Activated CD8-positive, alpha-beta memory T cell treated with anti-CD3 and anti-CD28 coated beads for 1 hour (primary cell): Measurements from ENCODE around the gene TASL.
"Not testable (repeated sequence)": the region's sequence is repeated elsewhere in the genome, so short reads cannot be mapped to it uniquely, and the experiment has no call there.

ENCODE experiments used
- DNase-seq, 2 donors: peaks; one replicate each; pipeline ENCODE4 v3.0.0-alpha.2; 2020; ENCODE audit warnings: low read depth in 1 of 2; ENCODE audit errors: extremely low read depth in 1 of 2

TASL gene, protein sequence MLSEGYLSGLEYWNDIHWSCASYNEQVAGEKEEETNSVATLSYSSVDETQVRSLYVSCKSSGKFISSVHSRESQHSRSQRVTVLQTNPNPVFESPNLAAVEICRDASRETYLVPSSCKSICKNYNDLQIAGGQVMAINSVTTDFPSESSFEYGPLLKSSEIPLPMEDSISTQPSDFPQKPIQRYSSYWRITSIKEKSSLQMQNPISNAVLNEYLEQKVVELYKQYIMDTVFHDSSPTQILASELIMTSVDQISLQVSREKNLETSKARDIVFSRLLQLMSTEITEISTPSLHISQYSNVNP

DNA sequence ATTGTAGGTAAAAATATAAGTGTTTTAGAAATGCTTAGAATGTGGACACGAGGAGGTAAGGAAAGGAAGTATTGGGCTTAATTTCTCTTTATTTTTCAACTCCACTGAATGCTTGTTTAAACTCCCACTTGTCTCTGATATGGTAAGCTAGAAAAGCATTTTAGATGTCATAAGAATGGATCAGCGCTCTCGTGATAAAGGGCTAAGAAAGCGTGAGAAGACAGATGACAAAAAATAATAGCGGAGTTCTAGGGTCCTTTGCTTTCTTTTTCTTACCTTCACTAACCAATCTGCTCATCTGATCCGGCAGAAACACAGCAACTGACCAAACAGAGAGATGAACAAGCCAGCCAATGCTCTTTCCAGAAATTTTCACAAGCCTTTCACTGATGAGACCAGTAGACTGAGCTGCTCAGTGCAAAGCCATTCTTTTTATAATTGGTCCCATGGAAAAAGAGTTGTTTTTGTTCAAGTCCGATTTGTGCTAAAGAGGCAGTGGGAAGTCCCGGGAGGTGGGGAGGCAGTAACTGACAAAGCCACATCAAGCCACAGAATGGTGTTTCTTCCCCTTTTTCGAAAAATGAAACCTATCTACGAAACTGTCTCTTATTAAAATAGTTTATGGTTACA, at the start of gene TASL:
Gene TASL, minus strand, starts transcription at position 405 of the 630 bp plus-strand sequence. CDS start 17,411 bp downstream, outside the sequence.
- DNase-seq: no peak

DNA sequence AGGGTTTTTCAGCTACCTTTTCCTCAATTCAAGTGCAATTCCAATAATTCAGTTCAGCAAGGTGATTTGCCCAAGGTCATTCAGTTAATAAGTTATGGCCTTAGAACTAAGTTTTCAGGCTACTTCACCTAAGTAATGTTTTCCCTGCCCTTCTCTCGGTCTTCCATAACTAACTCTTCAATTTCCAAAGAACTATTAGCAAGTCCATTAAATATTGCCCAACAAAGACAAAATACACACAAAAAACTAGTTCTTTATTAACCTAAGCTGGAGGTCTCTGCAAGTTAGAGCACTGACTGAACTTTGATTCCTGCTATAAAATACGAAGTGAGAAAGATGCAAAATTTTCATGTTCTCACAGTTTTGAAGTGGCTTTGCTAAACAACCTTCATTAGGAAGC, 48.8 kb upstream of the TASL start:
- DNase-seq: no peak

DNA sequence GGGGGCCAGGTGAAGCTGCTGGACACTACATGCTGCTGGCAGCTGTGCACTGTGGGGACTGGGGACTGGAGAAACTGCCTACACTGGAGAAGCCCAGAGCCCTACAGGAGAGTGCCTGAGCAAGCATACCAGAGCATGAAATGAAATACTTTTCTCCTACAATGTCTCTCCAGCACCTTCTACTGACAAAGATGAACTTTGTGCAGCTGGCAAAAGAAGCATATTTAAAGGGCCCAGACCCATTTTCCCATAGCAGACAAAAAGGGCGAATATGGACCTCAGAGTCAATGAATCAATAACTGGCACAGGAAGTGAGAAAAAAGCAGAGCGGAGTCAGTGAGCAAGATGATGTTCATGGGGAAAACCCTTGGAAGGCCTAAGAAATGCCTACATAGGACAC, 44.8 kb upstream of the TASL start:
- no peak for DNase-seq

DNA sequence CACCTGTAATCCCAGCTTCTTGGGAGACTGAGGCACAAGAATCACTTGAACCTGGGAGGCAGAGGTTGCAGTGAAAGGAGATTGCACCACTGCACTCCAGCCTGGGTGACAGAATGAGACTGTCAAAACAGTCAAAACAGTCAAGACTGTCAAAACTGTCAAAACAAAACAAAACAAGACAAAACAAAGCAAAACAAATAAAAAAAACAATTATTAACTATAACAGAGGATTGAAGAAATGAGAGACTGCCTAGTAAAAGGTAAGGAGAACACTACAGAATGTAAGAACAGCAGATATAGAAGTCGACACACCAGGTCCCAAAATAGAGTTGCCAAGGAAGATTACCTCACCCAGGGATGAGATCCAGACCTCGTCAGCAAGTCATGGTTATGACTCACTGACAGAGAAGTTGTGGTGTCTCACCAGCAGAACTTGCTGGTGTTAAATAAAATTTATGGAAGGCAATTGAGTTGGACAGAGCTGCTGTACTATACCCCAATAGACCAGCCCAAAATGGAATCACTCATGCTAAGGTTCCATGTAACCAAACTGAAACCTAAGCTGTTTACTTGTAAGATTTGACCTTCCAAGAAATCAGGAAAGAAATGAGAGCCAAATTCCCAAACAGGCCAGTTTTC, 43.5 kb upstream of the TASL start:
- DNase-seq: no peak

DNA sequence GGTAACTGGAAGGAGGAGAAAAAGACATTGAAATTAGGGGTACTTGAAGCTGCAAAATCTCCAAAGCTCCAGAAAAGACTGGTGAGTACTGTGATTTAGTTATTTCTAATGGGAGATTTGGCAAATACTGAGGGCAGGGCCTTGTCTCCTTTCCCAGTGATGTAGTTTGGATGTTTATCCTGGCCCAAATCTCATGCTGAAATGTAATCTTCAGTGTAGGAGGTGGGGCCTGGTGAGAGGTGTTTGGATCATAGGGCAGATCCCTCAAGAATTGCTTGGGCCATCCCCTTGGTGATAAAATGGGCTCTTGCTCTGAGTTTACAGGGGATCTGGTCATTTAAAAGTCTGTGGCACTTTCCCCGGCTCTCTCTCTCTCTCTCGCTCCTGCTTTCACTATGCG, 42.6 kb upstream of the TASL start:
- DNase-seq: no peak

DNA sequence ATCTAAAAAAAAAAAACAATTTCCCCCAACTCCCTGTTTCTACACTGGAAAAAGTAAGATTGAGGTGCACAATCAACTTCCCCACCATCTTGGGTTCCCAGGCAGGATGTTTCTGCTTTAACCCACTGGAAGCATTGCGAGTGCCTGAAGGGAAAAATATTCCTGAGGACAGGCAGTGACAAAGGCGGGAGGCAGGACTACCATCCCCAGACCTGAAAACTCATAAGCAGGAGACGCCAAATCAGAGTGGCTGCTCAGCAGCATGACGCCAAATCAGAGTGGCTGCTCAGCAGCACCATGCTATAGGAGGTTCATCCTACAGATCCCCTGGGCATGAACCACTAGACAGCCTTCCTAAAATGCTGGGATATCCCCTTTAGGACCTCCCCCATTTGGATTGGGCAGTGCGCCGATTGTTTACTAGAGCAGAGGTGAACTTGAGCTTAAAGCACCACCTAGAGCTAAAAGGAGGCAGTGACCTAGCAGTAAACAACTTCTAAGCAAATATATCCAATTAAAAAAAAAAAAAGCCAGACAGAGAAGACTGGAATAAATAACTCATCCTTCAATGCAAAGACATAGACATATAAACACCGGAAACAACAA, 40.7 kb upstream of the TASL start:
- DNase-seq: no peak

DNA sequence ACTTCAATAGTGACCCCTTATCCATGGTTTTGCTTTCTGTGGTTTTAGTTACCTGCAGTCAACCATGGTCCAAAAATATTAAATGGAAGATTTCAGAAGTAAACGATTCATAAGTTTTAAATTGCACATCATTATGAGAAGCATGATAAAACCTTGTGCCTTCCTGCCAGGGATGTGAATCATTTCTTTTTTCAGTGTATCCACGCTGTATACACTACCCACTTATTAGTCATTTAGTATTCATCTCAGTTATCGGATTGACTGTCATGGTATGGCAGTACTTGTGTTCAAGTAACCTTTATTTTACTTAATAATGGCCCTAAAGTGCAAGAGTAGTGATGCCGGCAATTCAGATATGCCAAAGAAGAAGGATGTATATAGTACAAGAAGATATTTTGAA, 37.7 kb upstream of the TASL start:
- no peak for DNase-seq

DNA sequence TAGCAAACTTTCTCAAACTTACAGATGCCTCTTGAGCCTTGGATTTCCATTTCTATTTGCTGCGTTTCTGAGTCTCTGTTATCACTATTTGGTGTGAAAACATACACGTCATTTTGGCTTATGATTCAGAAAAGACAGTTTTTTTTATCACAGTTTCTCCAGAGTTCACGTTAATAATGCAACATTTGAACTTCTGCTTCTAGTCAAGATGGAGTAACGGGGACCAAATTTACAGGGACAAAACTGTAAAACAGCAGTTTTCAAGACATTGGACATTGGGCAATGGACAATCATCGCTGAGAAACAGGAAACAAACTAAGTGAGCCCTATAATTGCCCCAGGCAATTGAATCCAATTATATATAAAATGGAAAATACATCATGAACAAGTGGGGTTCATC, 36.2 kb upstream of the TASL start:
- no peak for DNase-seq

DNA sequence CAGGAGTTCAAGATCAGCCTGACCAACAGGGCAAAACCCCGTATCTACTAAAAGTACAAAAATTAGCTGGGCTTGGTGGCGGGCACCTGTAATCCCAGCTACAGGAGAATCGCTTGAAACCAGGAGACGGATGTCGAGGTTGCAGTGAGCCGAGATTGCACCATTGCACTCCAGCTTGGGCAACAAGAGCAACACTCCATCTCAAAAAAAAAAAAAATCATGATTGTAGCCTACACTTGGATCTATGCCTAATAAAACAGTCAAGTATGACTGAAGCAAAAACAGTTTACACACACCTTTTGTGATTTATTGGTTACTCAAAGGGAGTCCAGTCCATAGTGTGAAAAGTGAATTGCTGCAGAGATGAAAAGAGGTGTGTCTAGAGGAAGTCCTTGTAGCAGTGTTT, 34.7 kb upstream of the TASL start:
- DNase-seq: no peak

DNA sequence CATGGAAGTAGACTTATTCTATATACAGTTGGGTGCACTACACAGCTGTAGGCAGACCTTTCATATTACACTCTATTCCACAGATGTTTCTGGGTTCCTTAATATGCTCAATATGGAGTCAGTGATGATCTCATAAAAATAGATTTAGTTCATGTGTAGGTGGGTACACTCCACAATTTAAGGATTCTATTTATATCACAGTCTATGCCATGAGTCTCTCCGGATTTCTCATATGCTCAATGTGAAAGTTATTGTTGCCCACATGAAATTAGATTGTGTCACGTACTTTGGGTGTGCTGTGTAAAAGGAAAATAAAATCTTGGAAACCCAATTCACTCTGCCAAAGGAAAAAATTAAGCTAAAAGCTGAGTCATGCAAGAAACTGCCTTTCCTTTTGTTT, 32.5 kb upstream of the TASL start:
- no peak for DNase-seq

DNA sequence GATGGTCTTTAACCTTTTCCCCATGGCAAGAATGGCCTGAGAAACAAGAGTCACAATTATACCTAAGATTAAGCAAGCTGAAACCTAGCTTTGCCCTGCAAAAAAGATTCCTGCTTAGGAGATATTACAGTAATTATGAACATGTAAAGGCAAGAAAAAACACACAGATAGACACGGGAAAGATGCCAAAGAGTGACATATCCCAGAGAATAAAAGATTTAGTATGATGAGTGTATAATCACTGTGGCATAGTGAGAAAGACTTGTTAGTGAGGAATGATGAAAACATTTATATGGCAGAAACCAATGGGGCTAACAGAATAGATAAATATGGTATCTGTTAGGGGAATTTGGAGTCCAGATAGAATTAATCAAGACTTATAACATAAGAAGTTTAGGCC, 29.6 kb upstream of the TASL start:
- no peak for DNase-seq

DNA sequence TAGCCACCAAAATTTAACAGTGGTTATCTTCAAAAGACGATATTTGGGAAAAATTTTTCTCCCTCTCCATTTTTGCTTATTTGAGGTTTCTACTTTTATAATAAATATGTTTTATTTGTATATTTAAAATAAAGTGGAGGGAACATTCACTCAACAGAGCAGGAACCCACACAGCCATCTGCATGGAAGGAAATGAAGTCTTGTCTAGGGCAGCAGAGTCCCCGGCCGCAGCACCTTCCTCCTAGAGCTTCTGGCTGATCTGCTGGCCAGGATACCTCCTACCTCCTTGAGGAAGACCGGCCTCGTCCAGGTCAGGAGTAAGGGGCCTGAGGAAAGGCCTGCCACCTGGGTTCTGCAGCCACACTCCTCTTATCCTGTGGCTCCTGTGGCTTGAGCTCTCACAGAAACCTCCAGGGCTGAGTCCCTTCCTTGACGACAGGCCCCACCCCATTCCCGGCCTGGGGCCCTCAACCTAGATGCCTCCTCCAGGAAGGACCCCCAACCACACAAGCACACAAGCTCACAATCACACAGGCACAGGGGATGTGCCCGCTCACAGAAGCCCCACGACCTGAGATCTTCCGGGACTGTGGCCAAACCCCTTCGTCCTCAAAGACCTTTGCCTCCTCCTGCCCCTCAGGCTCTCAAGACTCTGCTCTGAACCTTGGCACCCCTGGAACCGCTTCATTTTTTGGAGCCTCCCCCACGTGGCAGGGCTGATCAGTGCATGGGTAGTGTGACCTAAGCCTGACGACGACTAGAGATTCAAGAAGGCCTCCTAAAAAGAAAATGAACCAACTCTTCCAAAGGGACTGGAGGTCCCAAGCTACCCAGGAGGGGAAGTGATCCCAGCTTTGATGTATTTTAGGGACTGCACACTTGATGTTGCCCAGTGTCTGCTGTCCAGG, 23.0 kb upstream of the TASL start:
- DNase-seq: not testable (repeated sequence)

DNA sequence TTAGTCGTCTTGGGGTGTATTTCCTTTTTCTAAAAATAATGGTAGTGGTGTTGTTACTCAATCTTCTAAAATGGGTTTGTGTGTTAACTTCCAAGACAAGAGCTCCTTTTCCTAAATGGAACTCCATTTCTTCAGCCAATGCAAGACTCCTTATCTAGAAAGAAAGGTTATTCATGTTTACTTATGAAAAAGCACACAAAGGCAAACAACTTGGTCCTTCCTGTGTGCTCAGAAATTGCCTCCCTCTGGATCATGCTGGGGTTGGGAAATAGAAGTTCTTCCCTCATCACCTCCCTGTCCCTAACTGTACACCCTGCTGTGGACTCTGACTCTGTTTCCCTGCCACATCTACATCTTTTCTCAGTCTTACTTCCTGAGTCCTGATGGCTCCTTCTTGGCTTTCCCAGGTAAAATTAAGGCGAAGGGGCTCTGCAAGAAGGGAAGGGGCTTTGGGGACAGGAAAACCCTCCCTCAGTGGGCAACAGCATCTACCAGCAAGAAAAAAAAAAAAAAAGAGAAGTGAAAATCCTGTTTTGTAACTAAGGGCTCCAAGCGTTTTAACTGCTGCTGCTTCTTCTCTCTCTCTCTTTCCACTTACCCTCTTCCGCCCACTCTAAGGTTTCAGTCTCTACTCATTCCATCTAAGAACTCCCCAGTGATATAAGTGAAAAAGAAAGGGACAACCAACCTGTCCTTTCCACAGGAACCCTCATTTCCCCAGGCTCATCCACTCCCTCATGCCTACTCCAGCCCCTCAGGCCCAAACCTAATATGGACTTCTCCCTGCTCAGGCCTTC, 19.8 kb upstream of the TASL start:
- no peak for DNase-seq

DNA sequence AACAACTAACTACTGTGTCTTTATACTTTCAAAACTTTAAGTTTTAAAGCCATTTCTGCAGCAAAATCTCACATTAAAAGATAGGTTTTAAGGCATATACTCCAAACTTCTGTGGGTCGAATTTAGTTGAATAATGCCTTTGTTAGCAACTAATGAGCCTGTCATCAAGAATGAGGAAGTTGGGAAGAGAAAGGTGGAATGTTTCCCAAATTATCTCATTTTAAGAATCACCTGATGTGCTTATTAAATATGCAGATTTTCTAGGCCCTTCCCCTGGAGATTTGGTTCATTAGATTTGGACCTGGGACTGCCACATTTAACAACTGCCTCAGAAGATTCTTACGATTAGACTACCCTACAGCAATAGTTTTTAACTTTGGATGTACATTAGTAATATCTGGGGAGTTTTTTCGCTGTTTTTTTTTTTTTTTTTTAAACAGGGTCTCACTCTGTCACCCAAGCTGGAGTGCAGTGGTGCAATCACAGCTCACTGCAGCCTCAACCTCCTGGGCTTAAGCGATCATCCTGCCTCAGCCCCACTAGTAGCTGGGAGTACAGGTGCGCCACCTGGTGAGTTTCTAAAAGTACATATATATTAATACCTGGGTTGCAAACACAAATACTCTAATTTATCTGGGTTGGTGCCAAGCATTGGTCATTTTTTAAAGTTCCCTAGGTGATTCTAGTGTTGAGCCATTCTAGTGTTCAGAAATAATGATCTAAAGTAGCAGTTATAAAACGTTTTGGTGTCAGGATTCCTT, 16.1 kb upstream of the TASL start:
- no peak for DNase-seq

DNA sequence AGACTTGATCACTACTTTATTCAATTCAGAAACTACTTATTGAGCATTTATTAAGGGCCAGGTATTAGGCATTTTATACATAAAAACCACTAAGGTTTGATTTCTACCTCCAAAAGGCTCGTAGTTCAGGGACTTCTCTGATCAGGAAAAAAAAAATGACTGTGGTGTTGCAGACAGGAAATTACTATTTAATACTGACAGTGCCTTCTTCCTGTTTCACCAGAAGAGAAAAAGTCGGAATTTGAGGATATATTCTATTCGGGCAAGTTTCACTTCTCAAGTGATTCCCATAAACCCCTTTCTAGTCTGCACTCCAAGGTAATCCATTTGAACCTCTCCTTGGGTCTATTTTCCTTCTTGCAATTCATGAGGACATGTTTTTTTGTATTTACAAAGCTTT, 15.3 kb upstream of the TASL start:
- no peak for DNase-seq

DNA sequence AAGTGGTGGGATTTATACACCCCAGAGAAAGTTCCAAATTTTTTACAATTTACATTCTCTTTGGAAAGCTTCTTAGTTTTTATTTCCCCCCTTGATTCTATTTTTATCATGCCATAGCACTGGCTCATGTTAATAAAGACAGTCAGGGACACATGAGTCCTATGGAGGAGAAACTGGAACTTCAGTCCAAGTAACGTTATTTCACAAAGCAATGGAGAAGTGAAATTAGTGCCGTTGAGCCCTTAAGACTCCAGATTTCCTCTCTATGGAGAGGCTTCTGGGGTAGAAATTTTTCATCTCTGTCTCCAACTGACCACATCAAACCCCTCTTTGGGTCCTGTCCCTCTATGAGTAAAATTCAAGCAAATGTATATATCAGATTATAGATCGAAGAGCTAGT, 12.8 kb upstream of the TASL start:
- DNase-seq: no peak

DNA sequence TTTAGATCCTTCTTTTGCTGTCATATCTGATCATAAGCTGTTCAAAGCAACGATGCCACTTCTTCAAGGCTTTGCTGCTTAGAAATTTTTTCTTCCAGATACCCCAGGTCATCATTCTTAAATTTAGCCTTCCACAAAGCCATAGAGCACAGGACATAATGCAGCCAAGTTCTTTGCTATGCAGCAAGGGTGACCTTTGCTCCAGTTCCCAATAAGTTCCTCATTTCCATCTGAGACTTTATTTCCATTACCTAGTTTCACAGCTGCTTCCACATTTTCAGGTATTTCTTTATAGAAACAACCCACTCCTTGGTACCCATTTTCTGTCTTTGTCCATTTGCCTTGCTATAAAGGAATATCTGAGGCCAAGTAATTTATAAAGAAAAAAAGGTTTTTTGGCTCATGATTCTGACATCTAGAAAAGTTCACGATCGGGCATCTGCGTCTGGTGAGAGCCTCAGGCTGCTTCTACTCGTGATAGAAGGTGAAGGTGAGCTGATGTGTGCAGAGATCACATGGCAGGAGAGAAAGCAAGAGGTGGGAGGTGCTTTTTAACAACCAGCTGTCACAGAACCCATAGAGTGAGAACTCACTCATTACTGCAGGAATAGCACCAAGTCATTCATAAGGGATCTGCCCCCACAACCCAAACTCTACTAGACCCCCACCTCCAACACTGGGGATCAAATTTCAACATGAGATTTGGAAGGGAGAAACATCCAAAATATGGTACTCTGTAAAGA, 11.8 kb upstream of the TASL start:
- DNase-seq: no peak

DNA sequence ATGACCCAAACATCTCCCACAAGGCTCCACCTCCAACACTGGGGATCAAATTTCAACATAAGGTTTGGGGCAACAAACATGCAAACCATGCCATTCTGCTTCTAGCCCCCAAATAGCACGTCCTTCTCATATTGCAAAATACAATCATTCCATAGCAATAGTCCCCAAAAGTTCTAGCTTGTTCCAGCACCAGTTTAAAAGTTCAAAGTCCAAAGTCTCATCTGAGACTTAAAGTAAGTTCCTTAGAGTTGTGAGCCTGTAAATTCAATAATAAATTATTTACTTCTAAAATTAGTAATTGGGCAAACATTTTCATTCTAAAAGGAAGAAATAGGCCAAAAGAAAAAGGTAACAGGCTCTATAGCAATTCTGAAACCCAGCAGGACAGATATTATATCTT, 8.9 kb upstream of the TASL start:
- DNase-seq: no peak

DNA sequence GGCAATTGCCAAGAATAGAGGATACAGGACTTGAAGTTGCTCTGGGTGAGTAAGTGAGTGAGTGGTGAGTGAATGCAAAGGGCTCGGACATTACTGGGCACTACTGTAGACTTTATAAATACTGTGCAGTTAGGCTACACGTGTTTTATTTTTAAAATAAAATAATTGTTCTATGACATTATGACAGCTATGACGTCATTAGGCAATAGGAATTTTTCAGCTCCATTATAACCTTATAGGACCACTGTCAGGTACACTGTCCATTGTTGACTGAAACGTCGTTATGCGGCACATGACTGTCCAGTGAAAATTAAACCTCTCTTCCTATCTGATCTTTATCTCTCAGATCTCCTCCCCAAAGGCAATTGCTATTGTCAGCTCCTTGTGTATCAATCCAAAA, 5.1 kb upstream of the TASL start:
- DNase-seq: no peak
